Upper lobe of left lung (tissue), 4 donors: ENCODE measurements around the gene IPO5.
"Not testable (repeated sequence)": the region's sequence is repeated elsewhere in the genome, so short reads cannot be mapped to it uniquely, and the experiment has no call there.

Source experiments
- POLR2A ChIP-seq, 4 donors: fragments of 450-650 bp; IDR thresholded peaks; one replicate each; pipeline ENCODE4 v1.5.1; 2016 to 2017; ENCODE audit warnings: antibody characterized with exemption in 4 of 4, mild to moderate bottlenecking in 2 of 4
- POLR2AphosphoS5 ChIP-seq, 2 donors: sonication (generic); formaldehyde crosslinking; IDR thresholded peaks; one replicate each; pipeline ENCODE4 v1.5.1; 2017; ENCODE audit warnings: antibody characterized with exemption in 2 of 2

DNA sequence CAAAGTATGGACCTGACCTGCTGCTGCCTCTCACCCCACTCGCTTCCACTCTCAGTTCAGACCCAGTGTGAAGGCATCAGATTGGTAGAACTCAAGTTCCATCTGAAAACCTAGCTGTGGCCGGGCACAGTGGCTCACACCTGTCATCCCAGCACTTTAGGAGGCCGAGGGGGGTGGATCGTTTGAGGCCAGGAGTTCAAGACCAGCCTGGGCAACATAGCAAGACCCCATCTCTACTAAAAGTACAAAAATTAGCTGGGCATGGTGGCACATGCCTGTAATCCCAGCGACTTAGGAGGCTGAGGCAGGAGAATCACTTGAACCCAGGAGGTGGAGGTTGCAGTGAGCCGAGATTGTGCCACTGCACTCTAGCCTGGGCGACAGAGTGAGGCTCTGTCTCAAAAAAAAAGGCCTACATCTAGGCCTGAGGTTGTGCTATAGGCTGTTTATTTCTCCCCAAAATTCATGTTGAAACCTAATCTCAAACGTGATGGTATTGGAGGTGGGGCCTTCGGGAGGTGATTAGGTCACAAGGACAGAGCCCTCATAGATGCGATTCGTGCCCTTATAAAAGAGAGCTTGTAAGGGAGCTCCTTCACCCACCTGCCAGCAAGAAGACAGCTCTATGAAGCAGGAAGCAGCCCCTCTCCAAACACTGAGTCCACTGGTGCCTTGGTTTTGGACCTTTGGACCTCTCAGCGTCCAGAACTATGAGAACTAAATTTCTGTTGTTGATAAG lies 83.3 kb downstream of the IPO5 start:
- TF ChIP-seq POLR2A, POLR2AphosphoS5 (IDR thresholded peaks at IDR 0.05): not testable (repeated sequence)
